Colonic mucosa (tissue), 4 donors: ENCODE data around the gene THSD7B. TPM values are rescaled to one million over a fixed set of nuclear protein-coding genes. Genes with fewer than 3 reads are reported as not detected.
"Not testable (repeated sequence)": the region's sequence is repeated elsewhere in the genome, so short reads cannot be mapped to it uniquely, and the experiment has no call there.

Source experiments
- DNase-seq: peaks from one replicate; pipeline ENCODE4 v3.0.0-alpha.2; 2020
- H3K27ac ChIP-seq: fragments of 200-600 bp; one replicate; pipeline ENCODE4 v1.8.0; 2021
- H3K27me3 ChIP-seq: fragments of 200-600 bp; one replicate; pipeline ENCODE4 v1.8.0; 2021
- H3K36me3 ChIP-seq: fragments of 200-600 bp; one replicate; pipeline ENCODE4 v1.8.0; 2021
- H3K4me1 ChIP-seq: fragments of 200-600 bp; one replicate; pipeline ENCODE4 v1.8.0; 2021; ENCODE audit warnings: mild to moderate bottlenecking
- H3K4me3 ChIP-seq: fragments of 200-600 bp; one replicate; pipeline ENCODE4 v1.8.0; 2021
- H3K9ac ChIP-seq, 2 donors: one replicate each; pipeline ENCODE4 v1.7.0; 2013; ENCODE audit warnings: control low read depth in 2 of 2, low read depth in 2 of 2, low read length in 2 of 2
- H3K9me3 ChIP-seq: fragments of 200-600 bp; one replicate; pipeline ENCODE4 v1.8.0; 2021
- intact Hi-C: fragments of 100-400 bp; cut with DNase I; formaldehyde crosslinking; loops from one replicate; pipeline ENCODE4 v1.14.1; 2022
- total RNA-seq, 2 donors: library from RNA; stranded (reverse); fragmentation: NEBNext Ultra II Directional in 1 of 2; extraction: Animal tissue kit (Norgen Biotek cat#: 25700) in 1 of 2; gene quantifications; one replicate each; pipeline ENCODE4 v1.2.1, GENCODE V29; 2021
- TF ChIP-seq, protein P1 (sequence below): fragments of 200-600 bp; IDR thresholded peaks from one replicate; pipeline ENCODE4 v1.8.0; 2022; ENCODE audit warnings: antibody characterized with exemption, mild to moderate bottlenecking
- donor health status: healthy.
- donor health status: DM: no; HTN: no; CAD: no.
- donor health status: DM: no; HTN: no; CAD: no.

Gene THSD7B
- total RNA-seq, 2 donors from 2014 or later = 0.05 to 0.29 TPM

DNA sequence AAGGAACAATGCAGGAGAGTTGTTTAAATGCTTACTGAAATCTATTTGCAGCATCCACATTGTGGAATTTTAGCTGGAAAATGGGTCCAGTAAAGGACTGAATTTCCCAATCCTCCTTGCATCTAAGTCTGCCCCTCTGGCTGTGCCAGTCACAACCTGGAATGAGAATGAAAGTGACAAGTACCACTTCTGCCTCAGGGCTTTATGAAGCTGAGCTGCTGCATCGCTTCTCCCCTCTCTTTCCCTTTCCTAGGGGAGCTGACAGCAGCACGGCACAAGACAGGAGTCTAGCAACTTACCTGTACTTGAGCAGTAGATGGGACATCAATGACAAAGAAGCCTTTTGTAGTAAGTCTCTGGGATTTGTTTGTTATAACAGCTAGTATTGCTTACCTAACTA is 27.3 kb upstream of the THSD7B start:
- intact Hi-C loops = no loop called here
- H3K9me3 ChIP-seq = no peaks in the 10 kb centered on the region
- H3K27me3 ChIP-seq = no peaks in the 10 kb centered on the region
- DNase-seq = no peak
- H3K4me3 ChIP-seq = no peak overlapping the region
- no peak overlapping the region for H3K9ac ChIP-seq
- no peak overlapping the region for H3K27ac ChIP-seq
- TF ChIP-seq, protein P1, sequence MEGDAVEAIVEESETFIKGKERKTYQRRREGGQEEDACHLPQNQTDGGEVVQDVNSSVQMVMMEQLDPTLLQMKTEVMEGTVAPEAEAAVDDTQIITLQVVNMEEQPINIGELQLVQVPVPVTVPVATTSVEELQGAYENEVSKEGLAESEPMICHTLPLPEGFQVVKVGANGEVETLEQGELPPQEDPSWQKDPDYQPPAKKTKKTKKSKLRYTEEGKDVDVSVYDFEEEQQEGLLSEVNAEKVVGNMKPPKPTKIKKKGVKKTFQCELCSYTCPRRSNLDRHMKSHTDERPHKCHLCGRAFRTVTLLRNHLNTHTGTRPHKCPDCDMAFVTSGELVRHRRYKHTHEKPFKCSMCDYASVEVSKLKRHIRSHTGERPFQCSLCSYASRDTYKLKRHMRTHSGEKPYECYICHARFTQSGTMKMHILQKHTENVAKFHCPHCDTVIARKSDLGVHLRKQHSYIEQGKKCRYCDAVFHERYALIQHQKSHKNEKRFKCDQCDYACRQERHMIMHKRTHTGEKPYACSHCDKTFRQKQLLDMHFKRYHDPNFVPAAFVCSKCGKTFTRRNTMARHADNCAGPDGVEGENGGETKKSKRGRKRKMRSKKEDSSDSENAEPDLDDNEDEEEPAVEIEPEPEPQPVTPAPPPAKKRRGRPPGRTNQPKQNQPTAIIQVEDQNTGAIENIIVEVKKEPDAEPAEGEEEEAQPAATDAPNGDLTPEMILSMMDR = no peak
- H3K4me1 ChIP-seq = no peaks in the 10 kb centered on the region
- no peaks in the 10 kb centered on the region for H3K36me3 ChIP-seq

DNA sequence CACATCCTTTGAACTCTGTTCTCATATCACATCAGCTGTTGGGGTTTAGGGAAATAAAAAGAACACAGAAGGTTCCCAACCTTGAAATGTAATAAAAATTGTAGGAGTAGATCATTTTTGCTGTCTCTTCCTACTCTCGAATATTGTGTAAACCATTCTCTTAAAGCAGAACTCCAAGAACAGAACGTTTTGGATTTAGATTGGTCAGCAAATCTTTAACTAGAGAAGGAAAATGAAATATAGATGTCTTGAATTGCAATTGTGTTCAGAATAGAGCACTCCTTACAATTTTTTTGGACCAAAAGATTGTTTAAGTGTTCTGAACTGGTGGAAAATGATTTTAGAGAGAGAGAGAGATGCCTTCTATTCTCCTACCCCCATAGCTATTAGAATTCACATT is 23.9 kb upstream of the THSD7B start:
- TF ChIP-seq, protein P1 = no peak
- Histone ChIP-seq H3K4me1 (no peaks in the 10 kb centered on the region), H3K9me3 (no peaks in the 10 kb centered on the region), H3K9ac (no peak overlapping the region), H3K4me3 (no peak overlapping the region), H3K36me3 (no peaks in the 10 kb centered on the region), H3K27me3 (no peaks in the 10 kb centered on the region), H3K27ac (no peak overlapping the region)
- no peak for DNase-seq
- intact Hi-C loops = no loop called here

DNA sequence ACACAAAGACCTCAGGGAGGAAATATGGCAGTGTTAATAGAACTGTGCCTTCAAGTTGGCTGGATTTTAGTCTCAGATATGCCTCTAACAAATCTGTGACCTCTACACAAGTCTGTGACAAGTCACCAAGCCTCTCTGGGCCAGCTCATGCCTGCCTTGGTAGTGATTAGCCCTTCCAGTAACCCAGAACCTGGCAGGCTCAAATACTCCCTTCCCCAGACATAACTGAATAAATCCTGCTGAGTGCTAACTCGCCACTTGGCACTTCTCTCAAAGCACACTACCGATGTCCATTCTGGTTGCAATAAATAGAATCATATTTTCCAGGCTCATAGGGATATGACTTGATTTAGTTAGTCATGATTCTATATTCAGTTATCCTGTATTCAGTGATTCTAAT is 15.3 kb upstream of the THSD7B start:
- H3K36me3 ChIP-seq = no peaks in the 10 kb centered on the region
- intact Hi-C loops = no loop called here

DNA sequence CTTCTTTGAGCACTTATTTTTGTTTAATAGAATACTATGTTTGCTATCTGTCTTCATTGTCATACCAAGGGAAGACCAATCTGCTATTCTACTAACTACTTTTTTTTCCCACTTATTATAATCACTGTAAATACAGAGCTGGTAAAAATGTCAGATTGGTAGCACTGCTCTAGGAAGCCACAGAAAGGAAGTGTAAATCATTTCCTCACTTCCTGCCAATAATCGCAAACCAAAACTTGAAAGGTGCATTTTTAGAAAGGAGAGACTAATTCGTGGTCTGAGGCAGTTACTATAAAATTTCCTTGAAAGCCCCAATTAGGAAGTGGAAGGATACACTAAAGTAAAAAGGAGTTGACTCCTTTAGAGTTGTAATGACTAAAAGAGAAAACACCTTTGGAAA is 13.9 kb upstream of the THSD7B start:
- Histone ChIP-seq H3K4me3 (no peak overlapping the region), H3K9ac (no peak overlapping the region), H3K36me3 (no peaks in the 10 kb centered on the region), H3K27me3 (no peaks in the 10 kb centered on the region), H3K4me1 (no peaks in the 10 kb centered on the region), H3K27ac (no peak overlapping the region), H3K9me3 (no peaks in the 10 kb centered on the region)
- intact Hi-C loops = no loop called here
- TF ChIP-seq, protein P1 = no peak
- no peak for DNase-seq

More for the DNA sequence above, 15.3 kb upstream of the THSD7B start:
- Histone ChIP-seq H3K9me3 (no peaks in the 10 kb centered on the region), H3K27me3 (no peaks in the 10 kb centered on the region), H3K9ac (no peak overlapping the region), H3K4me1 (no peaks in the 10 kb centered on the region), H3K4me3 (no peak overlapping the region), H3K27ac (no peak overlapping the region)
- DNase-seq = no peak
- TF ChIP-seq, protein P1 = no peak

DNA sequence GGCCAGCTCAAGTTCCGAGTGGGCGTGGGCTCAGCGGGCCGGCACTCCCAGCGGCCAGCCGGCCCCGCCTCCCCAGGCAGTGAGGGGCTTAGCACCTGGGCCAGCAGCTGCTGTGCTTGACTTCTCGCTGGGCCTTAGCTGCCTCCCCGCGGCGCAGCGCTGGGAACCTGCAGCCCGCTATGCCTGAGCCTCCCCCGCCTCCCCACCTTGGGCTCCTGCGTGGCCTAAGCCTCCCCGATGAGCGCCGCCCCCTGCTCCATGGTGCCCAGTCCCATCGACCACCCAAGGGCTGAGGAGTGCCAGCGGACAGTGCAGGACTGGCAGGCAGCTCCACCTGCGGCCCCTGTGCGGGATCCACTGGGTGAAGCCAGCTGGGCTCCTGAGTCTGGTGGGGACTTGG is 6.8 kb upstream of the THSD7B start:
- H3K9me3 ChIP-seq, DNase-seq, H3K9ac ChIP-seq, H3K36me3 ChIP-seq, H3K27ac ChIP-seq, H3K27me3 ChIP-seq, H3K4me3 ChIP-seq, H3K4me1 ChIP-seq, intact Hi-C loops: not testable (repeated sequence)

DNA sequence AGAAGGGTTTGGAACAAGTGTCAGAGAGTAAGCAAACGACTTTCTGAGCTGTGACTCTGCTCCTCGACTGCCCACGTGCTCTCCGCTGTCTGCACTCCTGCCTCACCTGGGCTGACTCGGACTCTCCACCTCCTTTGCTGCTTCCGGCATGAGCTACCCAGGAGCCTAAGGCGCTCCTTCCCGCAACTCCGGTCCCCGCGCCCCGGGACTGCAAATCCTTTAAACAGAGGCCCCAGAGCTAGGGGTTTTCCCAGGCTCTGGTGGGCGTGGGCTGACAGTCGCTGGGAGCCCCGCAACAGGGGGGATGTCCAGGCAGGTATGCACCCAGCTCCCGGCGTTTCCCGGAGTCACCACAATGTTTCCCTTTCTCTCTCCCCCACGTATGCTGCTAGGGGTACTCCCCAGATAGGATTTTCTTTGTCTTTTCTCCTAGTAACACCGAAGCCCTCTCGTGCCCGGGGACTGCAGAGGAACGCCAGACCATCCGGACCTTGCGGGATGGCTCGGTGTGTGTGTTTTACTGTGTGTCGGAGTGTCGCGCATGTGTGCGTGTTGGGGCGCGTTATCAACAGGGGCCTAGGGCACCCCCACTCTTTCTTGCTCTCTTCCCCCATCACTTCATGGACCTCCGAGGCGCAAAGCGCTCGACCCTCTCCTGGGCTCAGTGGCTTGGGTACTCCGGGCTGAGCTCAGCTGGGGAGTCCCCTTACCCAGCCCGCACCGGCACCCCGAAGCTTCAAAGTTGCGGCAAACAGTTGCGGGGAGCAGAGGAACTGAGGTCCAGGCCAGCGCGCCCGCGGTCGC is 691 bp upstream of the THSD7B start:
- H3K27me3 ChIP-seq = peaks cover 28% of the 10 kb centered on the region
- DNase-seq = no peak

More for the DNA sequence above, 691 bp upstream of the THSD7B start:
- Histone ChIP-seq H3K36me3 (no peaks in the 10 kb centered on the region), H3K4me1 (no peaks in the 10 kb centered on the region), H3K27ac (no peak overlapping the region), H3K4me3 (no peak overlapping the region), H3K9ac (no peak overlapping the region), H3K9me3 (no peaks in the 10 kb centered on the region)
- intact Hi-C loops = no loop called here
- TF ChIP-seq, protein P1 = no peak
